Measurements from ENCODE around the gene CDC42BPA.
"Not testable (repeated sequence)": the region's sequence is repeated elsewhere in the genome, so short reads cannot be mapped to it uniquely, and the experiment has no call there.

GRCh38 chr1:227132695-227133094 lies 185.6 kb downstream of the CDC42BPA start:
- not testable (repeated sequence) for TF ChIP-seq ZNF561 (CRISPR knock-in tag; conservative IDR thresholded peaks at IDR 0.05); HNRNPUL1 (IDR thresholded peaks at IDR 0.05; ENCODE audit: low read length); MAFK (IDR thresholded peaks at IDR 0.05; ENCODE audit: low read length)
